HUES6 (cell line): ENCODE measurements around the gene TPD52L3.

Source experiments
- H3K27ac ChIP-seq: 2 replicates; pipeline ENCODE4 v1.7.0; 2013; ENCODE audit warnings: low read depth, mild to moderate bottlenecking, low read length, inconsistent platforms
- H3K27me3 ChIP-seq: 2 replicates; pipeline ENCODE4 v1.6.1; 2013; ENCODE audit warnings: low read length; ENCODE audit not compliant: control insufficient read depth, insufficient read depth
- H3K36me3 ChIP-seq: 2 replicates; pipeline ENCODE4 v1.6.1; 2013; ENCODE audit warnings: low read length; ENCODE audit not compliant: control insufficient read depth, insufficient read depth
- H3K4me1 ChIP-seq: 2 replicates; pipeline ENCODE4 v1.6.1; 2013; ENCODE audit warnings: low read length; ENCODE audit not compliant: control insufficient read depth, insufficient read depth
- H3K4me3 ChIP-seq: 2 replicates; pipeline ENCODE4 v1.5.1; 2013; ENCODE audit warnings: low read depth, low read length
- H3K9ac ChIP-seq: one replicate; pipeline ENCODE4 v1.6.1; 2013; ENCODE audit warnings: mild to moderate bottlenecking, low read length
- H3K9me3 ChIP-seq: 2 replicates; pipeline ENCODE4 v1.6.1; 2013; ENCODE audit warnings: low read depth, low read length; ENCODE audit not compliant: control insufficient read depth, insufficient read depth

Gene TPD52L3

DNA sequence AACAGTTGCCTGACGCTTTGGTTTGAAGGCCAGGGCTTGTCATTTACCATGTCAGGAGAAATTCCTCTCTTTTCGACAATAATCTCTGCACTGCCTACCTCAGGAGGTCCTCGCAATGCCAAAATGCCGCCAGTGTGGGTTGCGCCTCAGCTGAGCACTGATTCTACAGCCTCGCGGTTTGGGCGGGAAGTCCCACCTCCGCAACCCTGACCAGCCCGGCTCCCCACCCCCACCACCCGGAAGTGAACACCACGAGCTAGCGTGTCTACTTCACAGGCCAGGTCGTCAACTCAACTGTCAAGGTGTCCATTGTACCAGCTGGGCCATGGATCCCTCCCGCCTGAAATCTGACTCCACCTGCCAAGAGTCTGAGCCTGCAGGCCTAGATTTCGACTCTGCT, at the start of gene TPD52L3:
Gene TPD52L3, plus strand, starts transcription at position 273 of the 400 bp plus-strand sequence. CDS start 221 bp downstream, outside the sequence.
- Histone ChIP-seq H3K4me3 (no peak within 1 kb of the TSS), H3K9me3 (no peaks in the 10 kb centered on the region), H3K27ac (no peak within 1 kb of the TSS), H3K27me3 (no peaks in the 10 kb centered on the region), H3K9ac (no peak within 1 kb of the TSS), H3K36me3 (no peaks in the 10 kb centered on the region), H3K4me1 (no peaks in the 10 kb centered on the region)

DNA sequence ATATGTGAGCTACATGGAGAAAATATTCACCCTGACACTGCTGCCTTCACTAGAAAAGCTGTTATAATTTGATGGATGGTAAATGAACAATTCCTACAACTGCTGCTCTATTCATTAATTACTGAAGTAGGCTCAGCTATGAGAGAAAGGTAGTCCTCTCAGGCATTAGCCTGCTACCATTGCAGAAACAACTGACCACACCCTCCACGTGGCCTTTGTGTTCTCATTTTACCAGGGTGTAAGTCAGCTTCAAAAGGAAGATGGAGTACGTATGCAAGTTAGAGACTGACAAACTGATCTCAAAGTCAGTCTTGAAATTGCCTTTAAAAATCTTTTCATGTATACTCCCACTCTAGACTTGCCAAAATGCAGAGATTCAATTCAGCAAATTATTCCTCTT, 26.3 kb upstream of the TPD52L3 start:
- Histone ChIP-seq H3K4me1 (no peaks in the 10 kb centered on the region), H3K9ac (no peak overlapping the region), H3K4me3 (no peak overlapping the region), H3K27me3 (no peaks in the 10 kb centered on the region), H3K36me3 (no peaks in the 10 kb centered on the region), H3K9me3 (no peaks in the 10 kb centered on the region), H3K27ac (no peak overlapping the region)

- H3K4me1 ChIP-seq, result no peaks in the 10 kb centered on the region
- no peaks in the 10 kb centered on the region for H3K9me3 ChIP-seq
- H3K36me3 ChIP-seq, result no peaks in the 10 kb centered on the region
- H3K4me3 ChIP-seq, result no peak overlapping the region
- no peak overlapping the region for H3K9ac ChIP-seq
- no peaks in the 10 kb centered on the region for H3K27me3 ChIP-seq
- H3K27ac ChIP-seq, result no peak overlapping the region
Measured at GRCh38 chr9:6302417-6302816, 25.8 kb upstream of the TPD52L3 start.

- no peak overlapping the region for H3K4me3 ChIP-seq
- H3K36me3 ChIP-seq, result no peaks in the 10 kb centered on the region
- no peak overlapping the region for H3K27ac ChIP-seq
- H3K9ac ChIP-seq, result no peak overlapping the region
- H3K9me3 ChIP-seq, result no peaks in the 10 kb centered on the region
- H3K27me3 ChIP-seq, result no peaks in the 10 kb centered on the region
- no peaks in the 10 kb centered on the region for H3K4me1 ChIP-seq
Measured at GRCh38 chr9:6304232-6304631, 23.9 kb upstream of the TPD52L3 start.

GRCh38 chr9:6305954-6306563, 22.1 kb upstream of the TPD52L3 start:
- Histone ChIP-seq H3K9ac (no peak overlapping the region), H3K27me3 (no peaks in the 10 kb centered on the region), H3K4me3 (no peak overlapping the region), H3K9me3 (no peaks in the 10 kb centered on the region), H3K36me3 (no peaks in the 10 kb centered on the region), H3K27ac (no peak overlapping the region), H3K4me1 (no peaks in the 10 kb centered on the region)

GRCh38 chr9:6307551-6308096, 20.6 kb upstream of the TPD52L3 start:
- Histone ChIP-seq H3K4me1 (no peaks in the 10 kb centered on the region), H3K9ac (no peak overlapping the region), H3K4me3 (no peak overlapping the region), H3K27ac (no peak overlapping the region), H3K27me3 (no peaks in the 10 kb centered on the region), H3K9me3 (no peaks in the 10 kb centered on the region), H3K36me3 (no peaks in the 10 kb centered on the region)

DNA sequence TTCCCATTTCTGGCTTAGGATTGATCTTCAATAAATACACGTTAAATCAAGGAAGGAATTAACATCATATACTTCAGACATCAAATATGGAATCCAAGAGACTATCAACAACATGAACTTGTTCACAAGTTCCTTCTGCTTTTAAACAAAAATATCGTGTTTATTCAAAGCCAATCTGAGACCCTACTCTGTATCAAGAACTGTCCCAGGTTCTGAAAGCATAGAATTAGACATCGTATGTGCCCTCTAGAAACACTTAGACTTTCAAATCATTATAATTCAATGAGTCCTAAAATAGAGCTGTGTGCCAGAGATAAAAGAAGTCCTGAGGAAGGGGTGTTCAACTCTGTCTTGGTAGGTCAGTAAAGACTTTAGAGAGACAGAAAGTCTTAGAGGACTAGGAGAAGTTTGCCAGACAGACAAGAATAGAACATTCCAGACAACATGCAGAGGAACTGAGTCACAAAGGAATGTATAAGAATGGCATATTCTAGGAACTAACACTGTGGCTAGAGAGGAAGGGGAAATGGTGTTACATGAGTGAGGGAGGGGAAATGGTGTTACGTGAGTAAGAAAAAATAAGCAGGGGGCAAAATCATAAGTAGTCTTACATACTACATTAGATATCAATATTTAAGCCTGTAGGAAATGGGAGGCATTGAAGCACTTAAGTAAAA, 2.9 kb downstream of the TPD52L3 start:
- H3K4me3 ChIP-seq, result no peak overlapping the region
- peaks cover 10% of the 10 kb centered on the region for H3K9me3 ChIP-seq
- H3K27ac ChIP-seq, result no peak overlapping the region
- no peaks in the 10 kb centered on the region for H3K4me1 ChIP-seq
- no peak overlapping the region for H3K9ac ChIP-seq
- no peaks in the 10 kb centered on the region for H3K36me3 ChIP-seq
- no peaks in the 10 kb centered on the region for H3K27me3 ChIP-seq

GRCh38 chr9:6334305-6334704, 6.1 kb downstream of the TPD52L3 start:
- peaks cover 15% of the 10 kb centered on the region for H3K9me3 ChIP-seq

GRCh38 chr9:6348766-6349165, 20.6 kb downstream of the TPD52L3 start:
- Histone ChIP-seq H3K9ac (no peak overlapping the region), H3K4me3 (no peak overlapping the region), H3K36me3 (no peaks in the 10 kb centered on the region), H3K27me3 (no peaks in the 10 kb centered on the region), H3K27ac (no peak overlapping the region), H3K9me3 (no peaks in the 10 kb centered on the region), H3K4me1 (no peaks in the 10 kb centered on the region)

More at GRCh38 chr9:6334305-6334704, 6.1 kb downstream of the TPD52L3 start:
- H3K4me1 ChIP-seq, result no peaks in the 10 kb centered on the region
- H3K4me3 ChIP-seq, result no peak overlapping the region
- H3K27ac ChIP-seq, result no peak overlapping the region
- H3K27me3 ChIP-seq, result no peaks in the 10 kb centered on the region
- H3K36me3 ChIP-seq, result no peaks in the 10 kb centered on the region
- no peak overlapping the region for H3K9ac ChIP-seq

- H3K9ac ChIP-seq, result no peak overlapping the region
- H3K27me3 ChIP-seq, result no peaks in the 10 kb centered on the region
- no peaks in the 10 kb centered on the region for H3K36me3 ChIP-seq
- no peaks in the 10 kb centered on the region for H3K9me3 ChIP-seq
- H3K27ac ChIP-seq, result no peak overlapping the region
- no peak overlapping the region for H3K4me3 ChIP-seq
- H3K4me1 ChIP-seq, result no peaks in the 10 kb centered on the region
Measured at GRCh38 chr9:6351737-6352136, 23.6 kb downstream of the TPD52L3 start.

DNA sequence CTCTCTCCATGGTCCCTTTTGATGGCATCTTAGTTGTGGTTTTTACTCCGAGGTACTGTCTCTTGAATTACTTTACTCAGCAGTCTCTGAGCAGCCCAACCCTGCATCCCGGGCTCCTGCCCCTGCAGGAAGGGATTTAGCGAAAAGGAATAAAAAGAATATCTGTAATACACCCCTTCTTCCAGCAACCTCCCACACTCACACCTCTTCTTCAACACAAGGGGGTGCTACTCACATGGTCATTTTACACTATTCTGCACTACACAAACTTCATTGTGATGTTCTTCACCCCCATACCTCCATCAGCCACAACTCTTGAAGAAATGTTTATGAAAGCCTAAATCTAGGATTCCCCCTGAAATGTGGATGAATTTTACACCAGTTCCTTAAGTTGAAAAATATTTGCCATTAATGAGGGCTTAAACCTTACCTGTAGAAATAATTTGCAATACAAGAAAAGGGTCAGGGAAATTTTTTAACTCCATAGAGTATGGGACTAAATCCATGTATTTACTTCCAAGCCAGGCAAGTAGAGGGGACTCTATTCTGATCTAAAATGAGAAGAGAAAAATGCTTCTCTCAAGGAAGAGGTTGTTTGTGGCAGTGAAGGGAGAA, 26.0 kb downstream of the TPD52L3 start:
- Histone ChIP-seq H3K27ac (no peak overlapping the region), H3K9ac (no peak overlapping the region), H3K4me1 (no peaks in the 10 kb centered on the region)

More for the DNA sequence above, 26.0 kb downstream of the TPD52L3 start:
- Histone ChIP-seq H3K4me3 (no peak overlapping the region), H3K36me3 (no peaks in the 10 kb centered on the region), H3K27me3 (no peaks in the 10 kb centered on the region), H3K9me3 (no peaks in the 10 kb centered on the region)
